Measurements from ENCODE around the gene CDC123.
A peak's percentile ranks its signal among the peaks of the same experiment; 100 is the strongest.

DNA sequence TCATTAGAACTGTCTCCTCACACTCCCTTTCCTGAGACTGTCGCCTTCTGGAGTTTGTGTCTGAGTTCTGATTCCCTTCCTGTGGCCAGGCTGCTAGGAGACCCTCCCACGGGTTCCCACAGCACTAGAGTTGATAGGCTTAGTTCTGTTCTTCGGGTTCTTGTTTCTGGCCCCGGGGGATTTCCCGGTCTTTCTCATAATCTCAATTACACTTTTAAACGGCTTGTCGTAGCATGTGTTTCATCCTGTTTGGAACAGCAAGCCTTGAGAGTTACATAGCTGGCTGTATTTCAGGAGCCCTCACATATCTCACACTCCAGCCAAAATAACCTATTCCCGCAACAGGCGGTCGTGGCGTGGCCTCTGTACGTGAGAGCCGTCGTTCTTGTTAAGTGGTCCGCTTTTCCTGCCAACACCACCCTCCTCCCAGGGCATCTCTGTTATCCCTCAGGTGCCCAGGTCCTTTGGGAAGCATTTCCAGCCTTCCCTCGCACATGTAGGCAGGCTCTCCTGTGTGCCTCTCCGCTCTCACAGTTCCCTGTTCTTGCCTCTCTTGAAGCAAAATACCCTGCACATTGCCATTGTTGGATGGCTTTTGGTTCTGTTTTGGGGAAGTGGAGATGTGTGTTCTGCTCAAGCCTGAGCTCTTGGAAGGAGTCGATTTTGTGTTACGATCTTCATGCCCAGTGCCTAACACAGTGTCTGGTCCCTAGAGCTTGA, 46.0 kb downstream of the CDC123 start:
- TF ChIP-seq TAF1 (IDR thresholded peaks at IDR 0.05; ENCODE audit: low read depth, low read length) (0 out of 2 replicates have a peak, but pooled peaks have one; percentile 22), POLR2A (IDR thresholded peaks at IDR 0.05; ENCODE audit: low read depth, low read length) (no peak; the same call in 1 of the 2 replicates), POLR2AphosphoS5 (IDR thresholded peaks at IDR 0.05; ENCODE audit: low read depth, low read length) (peak; percentile 47; the same call in 1 of the 2 replicates), PAX5 (IDR thresholded peaks at IDR 0.05; ENCODE audit: insufficient read depth, low read length, severe bottlenecking) (no peak), SPI1 (IDR thresholded peaks at IDR 0.05; ENCODE audit: low read depth, low read length) (peak; percentile 82), POU2F2 (IDR thresholded peaks at IDR 0.05; ENCODE audit: low read depth, low read length) (no peak)

Measured in GM12891 (cell line).